Liver (tissue), 9 donors: Measurements from ENCODE around the gene GPR52. TPM values are rescaled to one million over a fixed set of nuclear protein-coding genes. Genes with fewer than 3 reads are reported as not detected.

Experiments used
- DNase-seq: peaks from one replicate; pipeline ENCODE4 v3.0.0-alpha.2; 2017; ENCODE audit warnings: low spot score
- H3K27ac ChIP-seq, 2 donors: one replicate each; pipeline ENCODE4 v1.7.0; 2013; ENCODE audit warnings: inconsistent platforms in 2 of 2, low read length in 2 of 2, control low read depth in 1 of 2, low read depth in 1 of 2, mild to moderate bottlenecking in 1 of 2
- H3K27me3 ChIP-seq, 4 donors: one replicate each; pipeline versions ENCODE4 v1.6.1 to v1.7.0; 2013; ENCODE audit warnings: low read length in 3 of 4, inconsistent platforms in 1 of 4, mild to moderate bottlenecking in 1 of 4, moderate library complexity in 1 of 4; ENCODE audit not compliant: control insufficient read depth in 4 of 4, insufficient read depth in 4 of 4
- H3K36me3 ChIP-seq, 4 donors: one replicate each; pipeline versions ENCODE4 v1.6.1 to v1.7.0; 2013; ENCODE audit warnings: low read length in 3 of 4, mild to moderate bottlenecking in 3 of 4, low read depth in 1 of 4, moderate library complexity in 1 of 4; ENCODE audit not compliant: control insufficient read depth in 4 of 4, insufficient read depth in 3 of 4
- H3K4me1 ChIP-seq, 4 donors: one replicate each; pipeline versions ENCODE4 v1.6.1 to v1.7.0; 2013; ENCODE audit warnings: low read length in 3 of 4, mild to moderate bottlenecking in 3 of 4, moderate library complexity in 1 of 4; ENCODE audit not compliant: control insufficient read depth in 4 of 4, insufficient read depth in 4 of 4
- H3K4me3 ChIP-seq, 3 donors: one replicate each; pipeline versions ENCODE4 v1.6.1 to v1.7.0; 2013; ENCODE audit warnings: low read length in 3 of 3, control low read depth in 1 of 3, low read depth in 1 of 3, mild to moderate bottlenecking in 1 of 3
- H3K9ac ChIP-seq, 2 donors: one replicate each; pipeline ENCODE4 v1.7.0; 2013; ENCODE audit warnings: low read length in 2 of 2, mild to moderate bottlenecking in 2 of 2, moderate library complexity in 2 of 2, control low read depth in 1 of 2, low read depth in 1 of 2
- H3K9me3 ChIP-seq, 4 donors: one replicate each; pipeline versions ENCODE4 v1.6.1 to v1.7.0; 2013; ENCODE audit warnings: low read length in 3 of 4; ENCODE audit not compliant: control insufficient read depth in 4 of 4
- EGR1 ChIP-seq, 2 donors: IDR thresholded peaks; 2 replicates each; pipeline ENCODE4 v1.6.1; 2016 to 2018; ENCODE audit warnings: antibody characterized with exemption in 2 of 2, low read depth in 2 of 2
- FOXA1 ChIP-seq: IDR thresholded peaks from 2 replicates; pipeline ENCODE4 v1.6.1; 2016; ENCODE audit warnings: antibody characterized with exemption
- FOXA2 ChIP-seq: IDR thresholded peaks from 2 replicates; pipeline ENCODE4 v1.6.1; 2016; ENCODE audit warnings: antibody characterized with exemption
- GABPA ChIP-seq, 2 donors: IDR thresholded peaks in 1 of 2; conservative IDR thresholded peaks in 1 of 2; 2 replicates each; pipeline ENCODE4 v1.6.1; 2016; ENCODE audit warnings: antibody characterized with exemption in 2 of 2, mild to moderate bottlenecking in 1 of 2, moderate library complexity in 1 of 2
- HNF4A ChIP-seq, 2 donors: conservative IDR thresholded peaks; 2 replicates each; pipeline ENCODE4 v1.6.1; 2016; ENCODE audit warnings: antibody characterized with exemption in 2 of 2, mild to moderate bottlenecking in 2 of 2
- HNF4G ChIP-seq: IDR thresholded peaks from 2 replicates; pipeline ENCODE4 v1.6.1; 2016; ENCODE audit warnings: antibody characterized with exemption
- JUND ChIP-seq, 2 donors: IDR thresholded peaks; 2 replicates each; pipeline ENCODE4 v1.6.1; 2016; ENCODE audit warnings: antibody characterized with exemption in 2 of 2
- MAX ChIP-seq: IDR thresholded peaks from 2 replicates; pipeline ENCODE4 v1.6.1; 2016; ENCODE audit warnings: antibody characterized with exemption
- NR2F2 ChIP-seq: IDR thresholded peaks from 2 replicates; pipeline ENCODE4 v1.6.1; 2016; ENCODE audit warnings: antibody characterized with exemption
- RAD21 ChIP-seq, 2 donors: IDR thresholded peaks; 2 replicates each; pipeline ENCODE4 v1.6.1; 2016; ENCODE audit warnings: antibody characterized with exemption in 2 of 2, mild to moderate bottlenecking in 2 of 2
- RXRA ChIP-seq, 2 donors: IDR thresholded peaks; 2 replicates each; pipeline ENCODE4 v1.6.1; 2017 to 2018; ENCODE audit warnings: antibody characterized with exemption in 2 of 2, mild to moderate bottlenecking in 1 of 2
- SP1 ChIP-seq: IDR thresholded peaks from 2 replicates; pipeline ENCODE4 v1.6.1; 2018; ENCODE audit warnings: antibody characterized with exemption, mild to moderate bottlenecking
- TAF1 ChIP-seq: conservative IDR thresholded peaks from 2 replicates; pipeline ENCODE4 v1.6.1; 2016; ENCODE audit warnings: antibody characterized with exemption, mild to moderate bottlenecking
- YY1 ChIP-seq: IDR thresholded peaks from 2 replicates; pipeline ENCODE4 v1.6.1; 2016; ENCODE audit warnings: antibody characterized with exemption, mild to moderate bottlenecking
- WGBS: extraction: QIAGEN DNeasy Blood & Tissue Kit; methylation state at CpG from one replicate; pipeline ENCODE4 v1.1.7; 2013; 5-methylcytosine and 5-hydroxymethylcytosine counted together
- polyA plus RNA-seq, 2 donors: library from polyadenylated mRNA; stranded (reverse) in 1 of 2; unstranded in 1 of 2; fragments of 200-250 nt in 1 of 2; fragments of >200 nt in 1 of 2; fragmentation: Nextera tagmentation in 1 of 2; extraction: Ambion mirVana in 1 of 2; gene quantifications; one replicate each; pipeline versions ENCODE4 v1.2.1 to v1.2.3, GENCODE V29; 2013 to 2015
- total RNA-seq, 2 donors: library from RNA; depleted of rRNA; stranded (reverse); fragments of >200 nt; gene quantifications; one replicate each; pipeline ENCODE4 v1.2.3, GENCODE V29; 2014
- TF ChIP-seq, protein P1 (sequence below): IDR thresholded peaks from 2 replicates; pipeline ENCODE4 v1.6.1; 2016; ENCODE audit warnings: antibody characterized with exemption
- TF ChIP-seq, protein P2 (sequence below): IDR thresholded peaks from 2 replicates; pipeline ENCODE4 v1.6.1; 2016; ENCODE audit warnings: antibody characterized with exemption
- TF ChIP-seq, protein P3 (sequence below): IDR thresholded peaks from 2 replicates; pipeline ENCODE4 v1.6.1; 2016; ENCODE audit warnings: antibody characterized with exemption, mild to moderate bottlenecking
- TF ChIP-seq, protein P4 (sequence below): fragments of 150-350 bp; IDR thresholded peaks from 2 replicates; pipeline ENCODE4 v1.5.1; 2017; ENCODE audit warnings: improper control_type of control experiment, low read depth, low read length; ENCODE audit not compliant: missing input control
- donor health status: healthy.
- donor health status: healthy.
- donor health status: healthy.
- donor health status: healthy.
- donor health status: healthy.

Gene GPR52
- total and polyA plus RNA-seq, 4 donors: 1.3 to 4.8 TPM; not detected in 2

GRCh38 chr1:174448531-174448883 is 743 bp downstream of the GPR52 start:
- Histone ChIP-seq H3K4me1 (peaks cover 0 to 3% (median 0%) of the 10 kb centered on the region in 4 donors), H3K9ac (no peak overlapping the region), H3K4me3 (no peak overlapping the region), H3K9me3 (no peaks in the 10 kb centered on the region), H3K27ac (no peak overlapping the region), H3K36me3 (no peaks in the 10 kb centered on the region), H3K27me3 (no peaks in the 10 kb centered on the region)
- DNase-seq: no peak
- 91% methylated on average over 5 of the region's 5 CpGs for WGBS
- TF ChIP-seq FOXA2 (no peak), EGR1 (IDR thresholded peaks at IDR 0.05; ENCODE audit: low read depth in 2 of 2) (no peak), MAX (no peak), FOXA1 (no peak), SP1 (no peak), YY1 (no peak), GABPA (IDR thresholded peaks at IDR 0.05 in 1 of 2, conservative IDR thresholded peaks at IDR 0.05 in 1 of 2) (no peak), HNF4A (conservative IDR thresholded peaks at IDR 0.05) (no peak), RXRA (IDR thresholded peaks at IDR 0.05) (no peak), JUND (IDR thresholded peaks at IDR 0.05) (no peak)
- TF ChIP-seq, protein P1, sequence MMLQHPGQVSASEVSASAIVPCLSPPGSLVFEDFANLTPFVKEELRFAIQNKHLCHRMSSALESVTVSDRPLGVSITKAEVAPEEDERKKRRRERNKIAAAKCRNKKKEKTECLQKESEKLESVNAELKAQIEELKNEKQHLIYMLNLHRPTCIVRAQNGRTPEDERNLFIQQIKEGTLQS: no peak
- TF ChIP-seq, protein P2, sequence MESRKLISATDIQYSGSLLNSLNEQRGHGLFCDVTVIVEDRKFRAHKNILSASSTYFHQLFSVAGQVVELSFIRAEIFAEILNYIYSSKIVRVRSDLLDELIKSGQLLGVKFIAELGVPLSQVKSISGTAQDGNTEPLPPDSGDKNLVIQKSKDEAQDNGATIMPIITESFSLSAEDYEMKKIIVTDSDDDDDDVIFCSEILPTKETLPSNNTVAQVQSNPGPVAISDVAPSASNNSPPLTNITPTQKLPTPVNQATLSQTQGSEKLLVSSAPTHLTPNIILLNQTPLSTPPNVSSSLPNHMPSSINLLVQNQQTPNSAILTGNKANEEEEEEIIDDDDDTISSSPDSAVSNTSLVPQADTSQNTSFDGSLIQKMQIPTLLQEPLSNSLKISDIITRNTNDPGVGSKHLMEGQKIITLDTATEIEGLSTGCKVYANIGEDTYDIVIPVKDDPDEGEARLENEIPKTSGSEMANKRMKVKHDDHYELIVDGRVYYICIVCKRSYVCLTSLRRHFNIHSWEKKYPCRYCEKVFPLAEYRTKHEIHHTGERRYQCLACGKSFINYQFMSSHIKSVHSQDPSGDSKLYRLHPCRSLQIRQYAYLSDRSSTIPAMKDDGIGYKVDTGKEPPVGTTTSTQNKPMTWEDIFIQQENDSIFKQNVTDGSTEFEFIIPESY: no peak
- TF ChIP-seq, protein P3, sequence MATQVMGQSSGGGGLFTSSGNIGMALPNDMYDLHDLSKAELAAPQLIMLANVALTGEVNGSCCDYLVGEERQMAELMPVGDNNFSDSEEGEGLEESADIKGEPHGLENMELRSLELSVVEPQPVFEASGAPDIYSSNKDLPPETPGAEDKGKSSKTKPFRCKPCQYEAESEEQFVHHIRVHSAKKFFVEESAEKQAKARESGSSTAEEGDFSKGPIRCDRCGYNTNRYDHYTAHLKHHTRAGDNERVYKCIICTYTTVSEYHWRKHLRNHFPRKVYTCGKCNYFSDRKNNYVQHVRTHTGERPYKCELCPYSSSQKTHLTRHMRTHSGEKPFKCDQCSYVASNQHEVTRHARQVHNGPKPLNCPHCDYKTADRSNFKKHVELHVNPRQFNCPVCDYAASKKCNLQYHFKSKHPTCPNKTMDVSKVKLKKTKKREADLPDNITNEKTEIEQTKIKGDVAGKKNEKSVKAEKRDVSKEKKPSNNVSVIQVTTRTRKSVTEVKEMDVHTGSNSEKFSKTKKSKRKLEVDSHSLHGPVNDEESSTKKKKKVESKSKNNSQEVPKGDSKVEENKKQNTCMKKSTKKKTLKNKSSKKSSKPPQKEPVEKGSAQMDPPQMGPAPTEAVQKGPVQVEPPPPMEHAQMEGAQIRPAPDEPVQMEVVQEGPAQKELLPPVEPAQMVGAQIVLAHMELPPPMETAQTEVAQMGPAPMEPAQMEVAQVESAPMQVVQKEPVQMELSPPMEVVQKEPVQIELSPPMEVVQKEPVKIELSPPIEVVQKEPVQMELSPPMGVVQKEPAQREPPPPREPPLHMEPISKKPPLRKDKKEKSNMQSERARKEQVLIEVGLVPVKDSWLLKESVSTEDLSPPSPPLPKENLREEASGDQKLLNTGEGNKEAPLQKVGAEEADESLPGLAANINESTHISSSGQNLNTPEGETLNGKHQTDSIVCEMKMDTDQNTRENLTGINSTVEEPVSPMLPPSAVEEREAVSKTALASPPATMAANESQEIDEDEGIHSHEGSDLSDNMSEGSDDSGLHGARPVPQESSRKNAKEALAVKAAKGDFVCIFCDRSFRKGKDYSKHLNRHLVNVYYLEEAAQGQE: no peak

DNA sequence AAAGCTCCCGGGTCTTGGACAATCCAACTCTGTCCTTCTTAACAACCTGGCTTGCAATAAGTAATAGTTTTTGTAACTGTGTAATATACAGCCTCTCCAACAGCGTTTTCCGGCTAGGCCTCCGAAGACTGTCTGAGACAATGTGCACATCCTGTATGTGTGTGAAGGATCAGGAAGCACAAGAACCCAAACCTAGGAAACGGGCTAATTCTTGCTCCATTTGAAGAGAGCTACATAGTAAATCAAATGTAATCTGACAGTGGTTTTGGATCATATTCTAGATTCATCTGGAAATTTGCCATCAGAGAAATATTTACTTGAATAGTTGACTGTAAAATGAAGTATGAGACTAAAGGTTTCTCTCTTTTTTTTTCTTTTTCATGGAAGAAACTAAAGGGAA is 1.2 kb downstream of the GPR52 start:
- TF ChIP-seq, protein P2: no peak
- no peak for TF ChIP-seq NR2F2
- TF ChIP-seq, protein P1: no peak
- TF ChIP-seq FOXA2: no peak
- no peak for TF ChIP-seq HNF4G
- no peak for TF ChIP-seq YY1
- TF ChIP-seq RXRA (IDR thresholded peaks at IDR 0.05): no peak
- TF ChIP-seq GABPA (IDR thresholded peaks at IDR 0.05 in 1 of 2, conservative IDR thresholded peaks at IDR 0.05 in 1 of 2): no peak
- no peak for TF ChIP-seq MAX
- TF ChIP-seq TAF1: no peak
- TF ChIP-seq RAD21 (IDR thresholded peaks at IDR 0.05): no peak
- TF ChIP-seq, protein P4, sequence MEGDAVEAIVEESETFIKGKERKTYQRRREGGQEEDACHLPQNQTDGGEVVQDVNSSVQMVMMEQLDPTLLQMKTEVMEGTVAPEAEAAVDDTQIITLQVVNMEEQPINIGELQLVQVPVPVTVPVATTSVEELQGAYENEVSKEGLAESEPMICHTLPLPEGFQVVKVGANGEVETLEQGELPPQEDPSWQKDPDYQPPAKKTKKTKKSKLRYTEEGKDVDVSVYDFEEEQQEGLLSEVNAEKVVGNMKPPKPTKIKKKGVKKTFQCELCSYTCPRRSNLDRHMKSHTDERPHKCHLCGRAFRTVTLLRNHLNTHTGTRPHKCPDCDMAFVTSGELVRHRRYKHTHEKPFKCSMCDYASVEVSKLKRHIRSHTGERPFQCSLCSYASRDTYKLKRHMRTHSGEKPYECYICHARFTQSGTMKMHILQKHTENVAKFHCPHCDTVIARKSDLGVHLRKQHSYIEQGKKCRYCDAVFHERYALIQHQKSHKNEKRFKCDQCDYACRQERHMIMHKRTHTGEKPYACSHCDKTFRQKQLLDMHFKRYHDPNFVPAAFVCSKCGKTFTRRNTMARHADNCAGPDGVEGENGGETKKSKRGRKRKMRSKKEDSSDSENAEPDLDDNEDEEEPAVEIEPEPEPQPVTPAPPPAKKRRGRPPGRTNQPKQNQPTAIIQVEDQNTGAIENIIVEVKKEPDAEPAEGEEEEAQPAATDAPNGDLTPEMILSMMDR: no peak
- Histone ChIP-seq H3K4me3 (no peak overlapping the region), H3K27ac (no peak overlapping the region), H3K4me1 (peaks cover 0 to 3% (median 0%) of the 10 kb centered on the region in 4 donors), H3K9me3 (no peaks in the 10 kb centered on the region), H3K27me3 (no peaks in the 10 kb centered on the region), H3K9ac (no peak overlapping the region), H3K36me3 (no peaks in the 10 kb centered on the region)
- no peak for DNase-seq
- 80% methylated on average over 5 of the region's 5 CpGs for WGBS
